HCT116 (cell line): Measurements from ENCODE around the gene ERBB3. TPM values are rescaled to one million over a fixed set of nuclear protein-coding genes. Genes with fewer than 3 reads are reported as not detected.

Source experiments
- ATAC-seq: fragments of 200-7000 bp; cut with Tn5 transposase; 2 replicates; pipeline ENCODE4 v1.9.1; 2020; ENCODE audit warnings: mild to moderate bottlenecking, moderate library complexity
- BruUV-seq: library from RNA; stranded (reverse); fragments of 400-500 nt; replicated peaks from 2 replicates; lab custom pipeline; 2021; lab: Mats Ljungman, UMichigan
- CTCF ChIA-PET: fragments of 300-600 bp; sonication (Branson Sonifier 250); formaldehyde crosslinking; loops from one replicate; lab custom pipeline; 2021; ENCODE audit warnings: antibody characterized with exemption; lab: Charles Lee
- POLR2A ChIA-PET: fragments of 300-600, 350-600 bp; sonication (Branson Sonifier 250); formaldehyde crosslinking; loops from one replicate; lab custom pipeline; 2021; ENCODE audit warnings: antibody characterized with exemption; lab: Charles Lee
- RAD21 ChIA-PET, 2 experiments: fragments of 300-600 bp; sonication (Branson Sonifier 250); formaldehyde crosslinking; loops; one replicate each; lab custom pipeline; 2023; ENCODE audit warnings: low total read pairs in 2 of 2; ENCODE audit not compliant: uncharacterized antibody in 2 of 2, unreplicated experiment in 2 of 2, low non-redundant PET in 1 of 2; lab: Charles Lee
- DNase-seq: peaks from one replicate; pipeline ENCODE4 v3.0.0-alpha.2; 2010; ENCODE audit warnings: low read depth, low spot score
- H2AFZ ChIP-seq: fragments of 200-600 bp; shearing (Covaris generic), sonication (generic); 2 replicates; pipeline ENCODE4 v1.6.1; 2017; ENCODE audit warnings: low read depth, mixed run types, mixed read lengths, antibody characterized with exemption, low read length; ENCODE audit not compliant: poor library complexity, severe bottlenecking
- H3K27ac ChIP-seq: 2 replicates; pipeline ENCODE4 v1.5.1; 2012; ENCODE audit warnings: low read depth, low read length
- H3K27me3 ChIP-seq: fragments of 200-600 bp; sonication (generic); 2 replicates; pipeline ENCODE4 v1.6.1; 2016; ENCODE audit warnings: mixed run types, low read length, mixed read lengths; ENCODE audit not compliant: insufficient read depth
- H3K36me3 ChIP-seq, 2 experiments: fragments of 200-500 bp in 1 of 2; fragments of 200-600 bp in 1 of 2; sonication (Bioruptor generic) in 1 of 2; sonication (generic) in 1 of 2; 2 replicates each; pipeline versions ENCODE4 v1.5.1 to v1.6.1; 2014 to 2016; ENCODE audit warnings: low read length in 2 of 2, inconsistent platforms in 1 of 2, mixed read lengths in 1 of 2, mixed run types in 1 of 2; ENCODE audit not compliant: insufficient read depth in 2 of 2, control insufficient read depth in 1 of 2
- H3K4me1 ChIP-seq, 2 experiments: fragments of 200-600 bp in 1 of 2; sonication (generic) in 1 of 2; 2 replicates each; pipeline versions ENCODE4 v1.5.1 to v1.6.1; 2012 to 2017; ENCODE audit warnings: low read length in 2 of 2, inconsistent platforms in 1 of 2, mild to moderate bottlenecking in 1 of 2, mixed read lengths in 1 of 2, mixed run types in 1 of 2, moderate library complexity in 1 of 2; ENCODE audit not compliant: insufficient read depth in 2 of 2, control insufficient read depth in 1 of 2
- H3K4me2 ChIP-seq: fragments of 200-600 bp; sonication (generic); 2 replicates; pipeline ENCODE4 v1.6.1; 2017; ENCODE audit warnings: mixed run types, low read length, mixed read lengths
- H3K4me3 ChIP-seq, 2 experiments: fragments of 200-600 bp in 1 of 2; sonication (generic) in 1 of 2; replicated peaks in 1 of 2; 2 replicates each; pipeline ENCODE4 v1.5.1; 2011 to 2016; ENCODE audit warnings: low read length in 2 of 2, control low read depth in 1 of 2, low read depth in 1 of 2, mild to moderate bottlenecking in 1 of 2, mixed read lengths in 1 of 2, mixed run types in 1 of 2
- H3K79me2 ChIP-seq: fragments of 200-600 bp; sonication (generic); 2 replicates; pipeline ENCODE4 v1.6.1; 2017; ENCODE audit warnings: mild to moderate bottlenecking, mixed run types, low read length, moderate library complexity, mixed read lengths; ENCODE audit not compliant: insufficient read depth
- H3K9ac ChIP-seq: fragments of 200-600 bp; sonication (generic); 2 replicates; pipeline ENCODE4 v1.6.1; 2016; ENCODE audit warnings: low read length, mixed read lengths
- H3K9me2 ChIP-seq: fragments of 200-600 bp; sonication (generic), shearing (Covaris generic); 2 replicates; pipeline ENCODE4 v1.6.1; 2017; ENCODE audit warnings: mixed run types, mild to moderate bottlenecking, moderate library complexity; ENCODE audit not compliant: insufficient read depth
- H3K9me3 ChIP-seq, 2 experiments: fragments of 200-500 bp in 1 of 2; fragments of 200-600 bp in 1 of 2; sonication (Bioruptor generic) in 1 of 2; sonication (generic) in 1 of 2; 2 replicates each; pipeline ENCODE4 v1.6.1; 2014 to 2017; ENCODE audit warnings: low read length in 2 of 2, mixed read lengths in 2 of 2, inconsistent platforms in 1 of 2, low read depth in 1 of 2, mild to moderate bottlenecking in 1 of 2, mixed run types in 1 of 2, moderate library complexity in 1 of 2; ENCODE audit not compliant: control insufficient read depth in 1 of 2, insufficient read depth in 1 of 2
- H4K20me1 ChIP-seq: fragments of 200-600 bp; sonication (generic), shearing (Covaris generic); 2 replicates; pipeline ENCODE4 v1.6.1; 2017; ENCODE audit warnings: mixed run types, mild to moderate bottlenecking, moderate library complexity; ENCODE audit not compliant: insufficient read depth
- CBX3 ChIP-seq: IDR thresholded peaks from 2 replicates; pipeline ENCODE4 v1.6.1; 2012; ENCODE audit warnings: low read depth
- CTCF ChIP-seq, 3 experiments: fragments of 200-600 bp in 1 of 3; sonication (generic) in 1 of 3; IDR thresholded peaks in 2 of 3; conservative IDR thresholded peaks in 1 of 3; 2 replicates each; pipeline ENCODE4 v1.5.1; 2012 to 2017; ENCODE audit warnings: low read depth in 2 of 3, low read length in 2 of 3, antibody characterized with exemption in 1 of 3, borderline replicate concordance in 1 of 3, control low read depth in 1 of 3, mild to moderate bottlenecking in 1 of 3, mixed read lengths in 1 of 3, mixed run types in 1 of 3, moderate library complexity in 1 of 3; ENCODE audit not compliant: insufficient read depth in 1 of 3
- EGR1 ChIP-seq: IDR thresholded peaks from 2 replicates; pipeline ENCODE4 v1.6.1; 2012; ENCODE audit warnings: low read depth
- POLR2AphosphoS5 ChIP-seq: IDR thresholded peaks from 2 replicates; pipeline ENCODE4 v1.6.1; 2011; ENCODE audit warnings: mild to moderate bottlenecking, low read depth, low read length, moderate library complexity
- SRF ChIP-seq: IDR thresholded peaks from 2 replicates; pipeline ENCODE4 v1.6.1; 2012; ENCODE audit warnings: low read depth
- intact Hi-C: fragments of 100-400 bp; cut with micrococcal nuclease; formaldehyde crosslinking; loops from 2 replicates; pipeline ENCODE4 v1.10.0; 2022
- total RNA-seq: library from RNA; stranded (reverse); gene quantifications from one replicate; pipeline ENCODE4 v1.2.1, GENCODE V29; 2021; ENCODE audit not compliant: unreplicated experiment

The ERBB3 gene
- total RNA-seq, 1 experiment from 2014 or later, result 39.7 TPM

DNA sequence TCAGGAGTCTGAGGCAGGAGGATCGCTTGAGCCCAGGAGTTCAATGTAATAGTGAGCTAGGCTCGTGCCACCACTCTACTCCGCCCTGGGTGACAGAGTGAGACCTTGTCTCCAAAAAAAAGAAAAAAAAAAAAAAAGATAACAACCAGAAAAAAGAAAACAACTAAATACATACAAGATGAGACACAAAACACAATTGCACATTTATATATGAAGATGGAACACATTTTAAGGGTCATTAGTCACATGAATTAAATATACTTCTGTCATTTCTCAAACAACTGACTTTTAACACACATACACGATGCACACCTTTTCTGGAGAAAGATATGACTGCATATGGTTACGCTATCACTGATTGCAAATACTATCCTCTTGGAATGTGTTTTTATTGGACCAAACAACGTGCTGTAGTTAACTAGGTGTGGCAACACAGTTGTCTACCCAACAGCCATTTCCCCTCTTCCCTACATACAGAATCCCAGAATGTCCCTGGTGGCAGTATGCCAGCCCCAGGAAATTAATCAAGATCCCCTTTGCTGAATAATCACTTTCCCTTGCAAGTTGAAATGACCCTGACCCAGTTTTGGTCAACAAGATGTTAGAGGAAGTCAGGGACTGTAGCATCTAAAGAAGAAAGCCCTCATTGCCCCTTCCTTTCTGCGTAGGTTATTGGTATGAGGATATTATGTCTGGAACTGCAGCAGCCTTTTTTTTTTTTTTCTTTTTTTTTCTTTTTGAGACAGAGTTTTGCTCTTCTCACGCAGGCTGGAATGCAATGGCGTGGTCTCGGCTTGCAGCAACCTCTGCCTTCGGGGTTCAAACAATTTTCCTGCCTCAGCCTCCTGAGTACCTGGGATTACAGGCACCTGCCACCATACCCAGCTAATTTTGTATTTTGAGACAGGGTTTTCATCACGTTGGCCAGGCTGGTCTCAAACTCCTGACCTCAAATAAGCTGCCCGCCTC is 66.8 kb downstream of the ERBB3 start:
- ChIA-PET POLR2A (no interaction called here), CTCF (no interaction called here), RAD21 (no interaction called here)
- peaks cover 24 to 26% of the 10 kb centered on the region in 2 experiments for H3K36me3 ChIP-seq
- no peak for TF ChIP-seq CBX3
- TF ChIP-seq CTCF (IDR thresholded peaks at IDR 0.05 in 2 of 3, conservative IDR thresholded peaks at IDR 0.05 in 1 of 3; ENCODE audit: borderline replicate concordance in 1 of 3, insufficient read depth in 1 of 3, low read depth in 2 of 3, low read length in 2 of 3), result no peak
- peak; percentile 45 for TF ChIP-seq POLR2AphosphoS5
- TF ChIP-seq EGR1, result no peak
- no peaks in the 10 kb centered on the region for H3K79me2 ChIP-seq
- no peak overlapping the region for H3K9ac ChIP-seq
- no peak overlapping the region for H2AFZ ChIP-seq
- H3K4me1 ChIP-seq, result peaks cover 8 to 16% of the 10 kb centered on the region in 2 experiments
- no peaks in the 10 kb centered on the region for H4K20me1 ChIP-seq
- H3K4me2 ChIP-seq, result no peak overlapping the region
- TSS peak; percentile 30 for BruUV-seq
- intact Hi-C loops, result no loop called here
- DNase-seq (no peak), ATAC-seq (no peak; the same call in 1 of the 2 replicates)
- no peak overlapping the region for H3K4me3 ChIP-seq
- H3K27me3 ChIP-seq, result no peaks in the 10 kb centered on the region
- H3K9me2 ChIP-seq, result no peaks in the 10 kb centered on the region
- H3K9me3 ChIP-seq, result no peaks in the 10 kb centered on the region
- H3K27ac ChIP-seq, result no peak overlapping the region

DNA sequence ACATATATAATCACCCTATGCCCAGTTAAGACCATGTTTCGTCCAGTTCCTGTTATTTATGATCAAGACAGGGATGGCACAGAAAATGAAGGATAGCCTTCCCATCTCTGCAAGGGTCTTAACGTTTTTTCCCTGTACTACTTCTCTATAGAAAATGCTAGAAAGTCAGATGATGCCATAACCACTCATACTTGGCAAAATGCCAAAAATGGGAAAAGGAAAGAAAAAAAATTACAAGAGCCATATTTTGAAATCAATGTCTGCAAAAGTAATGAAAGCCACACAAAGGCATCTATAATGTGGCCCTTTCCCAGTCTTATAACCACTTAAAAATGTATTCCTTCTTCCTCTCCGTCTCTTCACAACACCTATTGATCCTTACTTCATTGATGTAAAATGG is 70.6 kb downstream of the ERBB3 start:
- DNase-seq, result no peak
- H2AFZ ChIP-seq, result no peak overlapping the region
- intact Hi-C loops, result no loop called here
- no peaks in the 10 kb centered on the region for H3K27me3 ChIP-seq
- H3K27ac ChIP-seq, result peak overlapping the region; percentile 91; the same call in 1 of the 2 replicates
- H3K9ac ChIP-seq, result no peak overlapping the region
- ChIA-PET CTCF (no interaction called here), POLR2A (interaction anchor here (1.9 kb wide), 1 partner anchor 23 kb away, joined by 18 read pairs; the partner anchor contains the start of gene ESYT1), RAD21 (no interaction called here)
- H3K4me2 ChIP-seq, result peak overlapping the region; percentile 81; the same call in 1 of the 2 replicates
- no peak overlapping the region for H3K4me3 ChIP-seq
- no peaks in the 10 kb centered on the region for H3K9me3 ChIP-seq
- no peaks in the 10 kb centered on the region for H4K20me1 ChIP-seq
- no peaks in the 10 kb centered on the region; the same call in 1 of the 2 replicates for H3K79me2 ChIP-seq
- H3K9me2 ChIP-seq, result no peaks in the 10 kb centered on the region
- peaks cover 11 to 25% of the 10 kb centered on the region in 2 experiments for H3K4me1 ChIP-seq
- ATAC-seq, result no peak
- TF ChIP-seq SRF (no peak), POLR2AphosphoS5 (peak; percentile 34; the same call in 1 of the 2 replicates)
- no peaks in the 10 kb centered on the region; a peak in 1 of 4 replicates for H3K36me3 ChIP-seq
- no TSS peak for BruUV-seq
